Spinal cord (tissue), 10 donors: ENCODE measurements around the gene LRRC4B. TPM values are rescaled to one million over a fixed set of nuclear protein-coding genes. Genes with fewer than 3 reads are reported as not detected.

ENCODE experiments used
- DNase-seq, 6 donors: peaks; one replicate each; pipeline versions ENCODE4 v3.0.0 to v3.0.0-alpha.2; 2013 to 2015; ENCODE audit warnings: low spot score in 6 of 6, low read depth in 4 of 6
- H3K27ac ChIP-seq: one replicate; pipeline ENCODE4 v1.5.1; 2013; ENCODE audit warnings: low read depth, low read length, control low read depth
- H3K27me3 ChIP-seq: one replicate; pipeline ENCODE4 v1.6.1; 2013; ENCODE audit warnings: low read length; ENCODE audit not compliant: control insufficient read depth, insufficient read depth
- H3K36me3 ChIP-seq: one replicate; pipeline ENCODE4 v1.6.1; 2013; ENCODE audit warnings: low read length; ENCODE audit not compliant: control insufficient read depth, insufficient read depth
- H3K4me1 ChIP-seq: one replicate; pipeline ENCODE4 v1.6.1; 2013; ENCODE audit warnings: low read length; ENCODE audit not compliant: control insufficient read depth, insufficient read depth
- H3K4me3 ChIP-seq: one replicate; pipeline ENCODE4 v1.5.1; 2013; ENCODE audit warnings: low read depth, low read length, control low read depth
- H3K9me3 ChIP-seq: one replicate; pipeline ENCODE4 v1.6.1; 2013; ENCODE audit warnings: low read length; ENCODE audit not compliant: control insufficient read depth, insufficient read depth
- WGBS: methylation state at CpG from one replicate; pipeline ENCODE4 v1.1.5; 2013; ENCODE audit warnings: missing lambda C conversion rate; ENCODE audit not compliant: insufficient coverage; 5-methylcytosine and 5-hydroxymethylcytosine counted together
- polyA plus RNA-seq, 2 donors: library from polyadenylated mRNA; unstranded; fragments of 120-200 nt; gene quantifications; one replicate each; pipeline ENCODE4 v1.2.1, GENCODE V29; 2013; ENCODE audit not compliant: insufficient read length in 2 of 2
- total RNA-seq, 2 donors: library from RNA; depleted of rRNA in 1 of 2; stranded (reverse); fragments of 120-200 nt in 1 of 2; fragments of >200 nt in 1 of 2; gene quantifications; one replicate each; pipeline versions ENCODE4 v1.2.3 to v1.2.4, GENCODE V29; 2013 to 2014
- donor health status: healthy.

Gene LRRC4B
- total and polyA plus RNA-seq, 4 donors, result 30.4 to 209 (median 132) TPM

GRCh38 chr19:50500060-50500752, 68.0 kb downstream of the LRRC4B start:
- peaks cover 8% of the 10 kb centered on the region for H3K27me3 ChIP-seq
- H3K36me3 ChIP-seq, result no peaks in the 10 kb centered on the region
- DNase-seq, result peak in 1 of 6 donors; percentile 18
- peaks cover 35% of the 10 kb centered on the region for H3K4me1 ChIP-seq
- no peaks in the 10 kb centered on the region for H3K9me3 ChIP-seq
- H3K4me3 ChIP-seq, result no peak overlapping the region
- 9% methylated on average over 24 of the region's 27 CpGs for WGBS
- no peak overlapping the region for H3K27ac ChIP-seq

- H3K36me3 ChIP-seq, result no peaks in the 10 kb centered on the region
- H3K9me3 ChIP-seq, result no peaks in the 10 kb centered on the region
- H3K4me3 ChIP-seq, result no peak overlapping the region
- H3K27me3 ChIP-seq, result peaks cover 9% of the 10 kb centered on the region
- 70% methylated on average over 11 of the region's 11 CpGs for WGBS
- no peak for DNase-seq
- no peak overlapping the region for H3K27ac ChIP-seq
- peaks cover 35% of the 10 kb centered on the region for H3K4me1 ChIP-seq
Observed at GRCh38 chr19:50498219-50499056, 69.8 kb downstream of the LRRC4B start.

GRCh38 chr19:50497022-50497405, 71.2 kb downstream of the LRRC4B start:
- 46% methylated on average over 7 of the region's 8 CpGs for WGBS
- Histone ChIP-seq H3K9me3 (no peaks in the 10 kb centered on the region), H3K27ac (peak overlapping the region; percentile 67), H3K4me1 (peaks cover 42% of the 10 kb centered on the region), H3K27me3 (peaks cover 15% of the 10 kb centered on the region), H3K36me3 (no peaks in the 10 kb centered on the region), H3K4me3 (no peak overlapping the region)
- DNase-seq, result no peak

- peak in 4 of 6 donors; percentile 57 to 87 (median 66) for DNase-seq
- Histone ChIP-seq H3K4me1 (peaks cover 40% of the 10 kb centered on the region), H3K9me3 (no peaks in the 10 kb centered on the region), H3K36me3 (no peaks in the 10 kb centered on the region), H3K27me3 (peaks cover 21% of the 10 kb centered on the region), H3K4me3 (no peak overlapping the region), H3K27ac (peak overlapping the region; percentile 67)
- WGBS, result 52% methylated on average over 17 of the region's 30 CpGs
Observed at GRCh38 chr19:50496189-50497021, 71.8 kb downstream of the LRRC4B start.

GRCh38 chr19:50495020-50495531, 73.2 kb downstream of the LRRC4B start:
- H3K36me3 ChIP-seq, result no peaks in the 10 kb centered on the region
- no peak overlapping the region for H3K27ac ChIP-seq
- H3K27me3 ChIP-seq, result peaks cover 21% of the 10 kb centered on the region
- H3K4me1 ChIP-seq, result peaks cover 40% of the 10 kb centered on the region
- no peak overlapping the region for H3K4me3 ChIP-seq
- no peaks in the 10 kb centered on the region for H3K9me3 ChIP-seq
- 83% methylated on average over 1 of the region's 5 CpGs for WGBS
- no peak for DNase-seq

GRCh38 chr19:50494186-50495019, 73.8 kb downstream of the LRRC4B start:
- no peak for DNase-seq
- H3K27ac ChIP-seq, result no peak overlapping the region
- H3K9me3 ChIP-seq, result no peaks in the 10 kb centered on the region
- H3K27me3 ChIP-seq, result peaks cover 22% of the 10 kb centered on the region
- H3K36me3 ChIP-seq, result no peaks in the 10 kb centered on the region
- H3K4me1 ChIP-seq, result peaks cover 42% of the 10 kb centered on the region
- WGBS, result 89% methylated on average over 2 of the region's 7 CpGs
- no peak overlapping the region for H3K4me3 ChIP-seq

GRCh38 chr19:50493171-50493570, 75.1 kb downstream of the LRRC4B start:
- H3K27ac ChIP-seq, result no peak overlapping the region
- no peaks in the 10 kb centered on the region for H3K36me3 ChIP-seq
- peaks cover 28% of the 10 kb centered on the region for H3K27me3 ChIP-seq
- DNase-seq, result no peak
- H3K9me3 ChIP-seq, result no peaks in the 10 kb centered on the region
- H3K4me3 ChIP-seq, result no peak overlapping the region
- peaks cover 49% of the 10 kb centered on the region for H3K4me1 ChIP-seq
- WGBS, result 66% methylated on average over 6 of the region's 8 CpGs

GRCh38 chr19:50492303-50493052, 75.8 kb downstream of the LRRC4B start:
- H3K9me3 ChIP-seq, result no peaks in the 10 kb centered on the region
- H3K4me1 ChIP-seq, result peaks cover 49% of the 10 kb centered on the region
- H3K27ac ChIP-seq, result no peak overlapping the region
- H3K27me3 ChIP-seq, result peaks cover 29% of the 10 kb centered on the region
- WGBS, result 12% methylated on average over 9 of the region's 12 CpGs
- H3K4me3 ChIP-seq, result no peak overlapping the region
- H3K36me3 ChIP-seq, result peaks cover 2% of the 10 kb centered on the region
- peak in 1 of 6 donors; percentile 21 for DNase-seq
